Measurements from ENCODE around the gene MUC6.

Gene MUC6

DNA sequence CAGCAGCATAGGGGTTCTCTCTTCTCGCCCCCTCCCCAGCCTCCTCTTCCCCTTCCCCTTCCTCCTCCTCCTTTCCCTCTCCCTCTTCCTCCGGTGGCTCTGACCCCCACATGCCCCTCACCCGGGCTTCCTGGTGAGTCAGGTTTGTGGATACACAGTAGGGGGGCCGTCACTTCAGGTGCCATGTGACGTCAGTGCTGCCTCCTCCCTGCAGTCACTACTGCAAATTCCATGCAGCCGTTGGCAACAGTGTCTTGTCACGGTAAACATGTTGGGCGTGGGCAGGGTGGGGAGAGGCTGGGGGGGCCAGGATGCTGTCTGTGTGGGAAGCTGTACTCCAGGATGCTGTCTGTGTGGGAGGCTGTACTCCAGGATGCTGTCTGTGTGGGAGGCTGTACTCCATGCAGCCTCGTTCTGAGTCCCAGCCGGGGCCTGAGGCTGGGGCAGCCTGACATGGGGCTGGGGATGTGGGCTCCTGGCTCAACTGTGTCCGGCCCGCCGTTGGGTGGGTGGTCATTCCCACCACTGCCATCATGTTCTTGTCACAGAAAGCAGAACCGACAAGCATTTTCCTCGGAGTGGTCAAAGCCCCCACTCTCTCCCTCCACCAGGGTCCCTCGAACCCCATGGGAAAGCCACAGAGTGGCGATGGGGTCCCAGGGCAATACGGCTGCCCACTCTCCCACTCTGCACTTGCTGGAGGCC is 35.8 kb upstream of the MUC6 start:
- no peak for DNase-seq (ENCODE audit: low spot score)

DNA sequence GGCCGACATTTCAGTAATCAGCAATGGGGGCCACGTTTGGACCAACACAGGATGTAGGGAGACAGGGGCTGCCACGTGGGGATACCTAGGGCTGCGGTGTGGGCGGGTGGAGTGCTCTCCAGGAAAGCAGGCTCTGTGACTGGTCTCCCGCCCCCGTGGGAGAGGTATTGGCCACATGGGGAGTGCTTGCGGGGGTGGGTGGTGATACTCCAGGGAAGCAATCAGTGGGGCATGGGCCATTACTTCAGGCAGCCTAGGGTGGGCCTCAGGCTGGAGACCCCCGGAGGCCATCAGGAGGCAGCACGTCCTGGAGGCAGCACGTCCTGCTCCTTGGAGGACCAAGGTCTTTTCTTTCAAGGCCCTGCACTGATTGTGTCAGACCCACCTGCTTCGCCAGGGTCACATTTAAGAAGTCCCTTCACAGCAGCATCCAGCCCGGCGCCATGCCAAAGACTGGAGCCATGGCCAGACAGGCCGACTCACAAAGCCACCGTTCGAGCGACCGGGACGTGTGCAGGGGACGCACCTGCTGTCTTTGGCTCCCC is 35.1 kb upstream of the MUC6 start:
- no peak for DNase-seq (ENCODE audit: low spot score)

DNA sequence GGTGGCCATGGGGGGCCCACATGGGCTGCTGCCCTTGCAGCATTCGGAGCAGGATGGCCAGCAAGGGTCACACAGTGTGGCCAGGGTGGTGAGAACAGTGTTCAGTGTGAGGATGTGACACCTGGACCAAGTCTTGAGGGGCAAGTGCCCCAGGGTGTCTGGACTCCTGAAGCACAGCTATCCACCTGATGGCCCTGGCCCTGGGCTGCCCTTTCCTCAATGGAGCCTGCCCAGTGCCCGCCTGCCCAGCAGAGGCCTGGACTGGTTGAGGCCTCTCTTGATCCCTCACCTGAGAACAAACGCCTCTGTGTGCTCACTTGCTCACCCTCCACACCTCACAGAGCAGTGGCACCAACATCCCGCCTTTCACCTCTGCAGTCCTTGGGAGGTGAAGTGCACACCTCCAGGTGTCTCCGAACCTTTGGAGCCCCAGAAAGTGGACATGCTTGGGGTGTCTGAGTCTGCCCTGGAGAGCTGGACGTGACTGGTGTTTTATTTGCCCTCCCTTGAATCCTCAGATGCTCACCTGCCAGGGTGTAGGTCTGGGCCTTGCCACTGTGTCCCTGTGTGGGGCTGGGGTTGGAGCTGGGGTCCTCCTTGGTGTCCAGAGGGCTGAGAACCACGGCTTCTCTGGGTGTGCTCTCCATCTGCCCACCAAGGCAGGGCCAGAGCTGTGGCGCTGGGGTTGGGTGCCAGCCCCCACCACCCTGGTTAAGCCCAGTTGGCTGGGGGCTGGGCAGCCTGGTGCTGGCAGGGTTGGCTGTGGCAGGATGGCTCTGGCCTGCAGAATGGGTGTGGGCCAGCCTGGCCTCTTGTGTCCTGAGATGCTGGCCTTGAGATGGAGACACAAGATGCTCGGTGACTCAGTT is 34.3 kb upstream of the MUC6 start:
- DNase-seq (ENCODE audit: low spot score): no peak

DNA sequence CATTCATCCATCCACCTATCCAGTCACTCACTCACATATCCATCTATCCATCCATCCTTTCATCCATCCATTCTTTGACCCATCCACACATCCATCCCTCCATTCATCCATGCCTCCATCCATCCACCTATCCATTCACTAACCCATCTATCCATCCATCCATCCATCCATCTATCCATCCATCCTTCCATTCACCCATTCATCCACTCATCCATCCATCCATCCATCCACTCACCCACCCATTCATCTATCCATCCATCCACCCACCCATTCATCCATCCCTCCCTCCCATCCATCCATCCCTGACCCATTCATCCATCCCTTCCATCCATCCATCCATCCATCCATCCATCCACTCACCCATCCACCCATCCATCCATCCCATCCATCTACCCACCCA is 33.2 kb upstream of the MUC6 start:
- DNase-seq (ENCODE audit: low spot score): no peak

DNA sequence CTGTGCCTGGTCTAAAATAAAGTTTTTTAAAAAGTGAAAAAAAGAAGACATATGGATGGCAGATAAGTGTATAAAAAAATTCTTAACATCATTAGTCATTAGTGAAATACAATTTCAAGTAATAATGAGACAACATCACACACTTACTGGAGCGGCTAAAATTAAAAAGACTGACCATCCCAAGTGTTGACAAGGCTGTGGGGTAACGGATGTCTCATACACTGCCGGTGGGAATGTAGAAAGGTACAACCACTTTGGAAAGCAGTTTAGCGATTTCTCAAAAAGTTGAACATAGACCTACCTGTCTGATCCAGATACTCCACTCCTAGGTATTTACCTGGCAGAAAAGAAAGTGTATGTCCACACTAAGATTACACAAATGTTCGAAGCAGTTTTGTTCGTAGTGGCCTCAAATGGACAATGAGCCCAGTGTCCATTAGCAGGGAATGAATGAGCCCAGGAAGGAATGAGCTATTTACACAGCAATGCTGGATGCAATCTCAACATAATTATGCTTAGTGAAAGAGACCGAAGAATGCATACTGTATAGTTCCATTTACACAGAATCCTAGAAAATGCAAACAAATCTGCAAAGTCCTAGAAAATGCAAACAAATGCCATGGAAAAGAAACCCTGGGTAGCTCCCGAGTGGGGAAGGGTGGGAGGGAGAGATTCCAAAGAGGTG is 31.4 kb upstream of the MUC6 start:
- no peak for DNase-seq (ENCODE audit: low spot score)

DNA sequence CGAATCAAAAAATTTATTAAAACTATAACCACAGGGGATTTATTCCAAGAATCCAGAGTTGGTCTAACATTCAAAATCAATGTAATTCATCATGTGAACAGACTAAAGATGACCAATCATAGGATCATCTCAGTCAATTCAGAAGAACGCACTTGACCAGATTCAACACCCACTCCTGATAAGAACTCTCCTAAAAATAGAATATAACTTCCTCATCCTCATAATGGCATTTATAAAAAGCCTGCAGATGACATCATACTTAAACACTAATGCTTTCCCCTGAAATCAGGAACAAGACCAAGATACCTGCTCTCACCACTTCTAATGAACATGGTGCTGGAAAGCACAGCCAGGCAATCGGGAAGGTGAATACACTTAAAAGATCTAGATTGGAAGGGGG is 27.6 kb upstream of the MUC6 start:
- DNase-seq (ENCODE audit: low spot score): no peak

DNA sequence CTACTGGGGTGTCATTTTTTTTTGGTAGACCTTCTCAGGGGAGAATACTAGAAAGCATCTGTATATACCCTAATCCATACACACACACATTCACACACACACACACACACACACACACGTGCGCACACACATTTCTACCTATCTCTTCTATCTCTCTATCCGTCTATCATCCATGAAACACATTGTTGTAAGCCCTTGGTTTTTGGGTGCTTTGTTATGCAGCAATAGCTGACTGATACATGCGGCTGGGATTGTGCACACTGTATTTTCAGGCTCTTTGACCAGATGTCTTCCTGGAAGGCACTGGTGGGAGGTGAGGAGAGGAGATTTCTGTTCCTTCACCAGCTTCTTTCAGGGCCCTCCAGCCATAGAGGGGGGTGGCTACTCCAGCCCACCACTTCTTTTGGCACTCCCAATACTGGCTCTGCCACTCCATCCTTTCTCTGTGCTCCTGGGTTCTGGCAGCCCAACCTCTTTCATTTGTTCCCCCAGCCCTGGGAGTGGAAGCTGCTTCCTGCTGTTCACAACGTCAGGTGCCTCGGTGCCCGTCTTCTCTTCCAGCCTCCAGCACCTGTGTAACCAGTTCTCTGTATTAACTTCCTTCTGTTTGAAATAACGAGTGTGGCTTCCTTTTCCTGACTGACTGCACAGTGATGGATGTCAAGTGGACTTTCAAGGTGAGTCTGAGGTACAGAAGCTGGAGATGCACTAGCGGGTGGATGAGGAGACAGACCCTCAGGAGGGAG is 25.7 kb upstream of the MUC6 start:
- DNase-seq (ENCODE audit: low spot score): no peak

DNA sequence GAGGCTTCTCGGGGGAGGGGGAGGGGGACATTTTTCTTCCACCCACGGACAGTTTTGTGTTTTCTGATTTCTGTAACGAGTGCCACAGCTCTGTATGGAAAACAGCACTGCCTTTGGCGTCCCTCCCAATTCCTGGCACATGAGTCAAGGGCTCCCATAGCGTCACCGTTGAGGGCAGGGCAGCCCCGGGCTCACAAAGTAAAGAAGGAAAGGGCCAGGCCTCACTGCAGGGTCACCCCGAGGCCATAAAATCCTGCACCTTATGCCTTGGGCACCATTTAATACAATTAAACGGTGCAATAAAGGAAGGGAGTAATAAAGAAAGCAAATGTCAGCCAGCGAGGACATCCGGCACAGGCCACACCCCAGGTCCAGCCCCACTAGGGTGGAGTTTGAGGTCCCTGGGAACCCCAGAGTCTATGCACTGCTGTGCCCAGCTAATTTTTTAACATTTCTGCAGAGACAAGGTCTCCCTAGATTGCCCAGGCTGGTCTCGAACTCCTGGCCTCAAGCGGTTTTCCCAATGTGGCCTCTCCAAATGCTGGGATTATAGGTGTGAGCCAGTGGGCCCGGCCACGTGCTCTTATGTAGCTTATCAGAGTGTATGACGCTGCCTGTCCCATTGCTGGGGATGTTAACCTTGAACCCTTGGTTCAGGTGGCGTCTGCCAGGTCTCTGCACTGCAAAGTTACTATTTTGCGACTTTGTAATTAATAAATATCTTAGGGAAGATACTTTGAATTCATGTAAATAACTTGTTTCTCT is 24.5 kb upstream of the MUC6 start:
- DNase-seq (ENCODE audit: low spot score): no peak

DNA sequence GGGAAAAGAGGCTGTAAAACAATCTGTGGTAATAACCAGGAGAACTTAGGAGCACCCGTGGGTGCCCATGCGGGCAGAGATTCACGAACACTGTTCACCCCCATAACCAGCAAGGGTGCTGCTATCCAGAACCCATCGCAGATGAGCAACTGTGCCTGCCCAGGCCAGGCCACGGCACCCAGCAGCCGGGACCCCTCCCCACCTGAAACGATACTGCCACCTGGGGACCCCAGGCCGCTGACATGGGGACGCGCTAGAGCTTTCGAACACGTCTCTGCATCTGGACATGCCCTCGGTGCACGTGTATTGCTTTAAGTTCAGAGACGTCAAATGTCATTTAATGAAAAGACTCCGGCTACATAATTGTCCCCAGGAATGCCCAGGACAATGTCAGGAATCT is 23.9 kb upstream of the MUC6 start:
- DNase-seq (ENCODE audit: low spot score): no peak

DNA sequence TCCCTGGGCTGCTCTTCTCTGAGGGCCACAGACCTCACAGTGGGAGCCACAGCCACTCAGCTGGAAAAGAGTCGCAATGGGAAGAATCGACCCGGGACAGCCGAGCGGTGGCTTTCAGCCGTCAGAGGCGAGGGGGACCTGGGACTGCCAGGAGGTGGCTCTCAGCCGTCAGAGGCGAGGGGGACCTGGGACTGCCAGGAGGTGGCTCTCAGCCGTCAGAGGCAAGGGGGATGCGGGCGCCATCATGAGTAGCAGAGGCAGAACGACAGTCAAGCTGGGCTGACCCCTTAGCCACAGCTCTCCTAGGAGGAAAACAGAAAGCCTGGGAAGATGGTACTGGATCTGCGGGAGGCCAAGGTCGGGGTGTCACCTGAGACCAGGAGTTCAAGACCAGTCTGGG is 23.2 kb upstream of the MUC6 start:
- DNase-seq (ENCODE audit: low spot score): no peak

DNA sequence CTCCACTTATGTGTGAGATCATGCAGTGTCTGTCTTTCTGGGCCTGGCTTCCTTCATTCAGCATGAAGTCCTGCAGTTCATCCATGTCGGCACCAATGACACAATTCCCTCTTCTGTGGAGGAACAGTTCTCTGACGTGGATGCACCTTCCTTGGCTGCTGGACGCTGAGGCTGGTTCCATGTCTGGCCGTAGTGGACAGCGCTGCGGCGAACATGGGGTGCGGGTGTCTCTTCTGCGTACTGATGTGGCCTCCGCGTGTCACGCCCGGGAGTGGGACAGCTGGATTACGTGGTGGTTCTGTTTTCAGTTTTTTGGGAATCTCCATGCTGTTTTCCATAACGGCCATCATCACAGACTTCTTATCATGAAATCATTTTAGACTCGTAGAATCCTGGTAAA is 21.3 kb upstream of the MUC6 start:
- DNase-seq (ENCODE audit: low spot score): no peak

DNA sequence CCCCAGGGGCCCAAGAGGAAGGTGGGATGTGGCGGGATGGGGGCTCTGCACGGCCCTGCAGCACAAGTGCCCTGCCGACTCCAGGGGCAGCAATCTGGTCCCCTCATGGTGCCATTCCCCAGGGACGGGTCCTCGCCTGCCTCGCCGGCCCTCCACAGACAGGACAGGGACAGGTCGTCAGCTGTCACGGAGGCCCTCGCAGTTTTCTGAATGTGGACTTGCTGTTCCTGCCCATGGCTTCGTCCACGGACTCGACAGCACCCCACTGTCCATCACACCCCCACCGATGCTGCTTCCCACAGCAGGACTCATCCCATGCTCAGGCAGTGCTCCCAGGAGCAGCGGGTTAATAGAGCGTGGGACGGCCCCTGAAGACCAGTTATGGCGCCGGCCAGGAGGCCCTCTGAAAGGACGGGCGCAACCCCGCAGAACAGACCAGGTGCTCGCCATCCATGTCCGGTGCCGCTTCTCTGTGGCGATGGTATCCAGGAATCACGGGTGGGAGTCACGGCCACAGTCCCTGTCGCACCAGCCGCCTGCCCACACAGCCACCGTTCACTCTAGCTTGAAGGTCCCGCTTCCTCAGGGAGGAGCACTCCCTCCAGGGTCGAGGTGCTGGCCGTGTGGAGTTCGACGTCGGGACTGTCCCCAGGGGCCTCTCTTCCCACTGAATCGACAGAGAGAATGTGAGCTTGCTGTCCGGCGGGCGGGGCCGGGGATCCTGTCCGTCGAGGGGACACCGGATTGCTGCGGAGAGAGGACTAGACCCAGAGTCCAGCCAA is 19.7 kb upstream of the MUC6 start:
- no peak for DNase-seq (ENCODE audit: low spot score)

DNA sequence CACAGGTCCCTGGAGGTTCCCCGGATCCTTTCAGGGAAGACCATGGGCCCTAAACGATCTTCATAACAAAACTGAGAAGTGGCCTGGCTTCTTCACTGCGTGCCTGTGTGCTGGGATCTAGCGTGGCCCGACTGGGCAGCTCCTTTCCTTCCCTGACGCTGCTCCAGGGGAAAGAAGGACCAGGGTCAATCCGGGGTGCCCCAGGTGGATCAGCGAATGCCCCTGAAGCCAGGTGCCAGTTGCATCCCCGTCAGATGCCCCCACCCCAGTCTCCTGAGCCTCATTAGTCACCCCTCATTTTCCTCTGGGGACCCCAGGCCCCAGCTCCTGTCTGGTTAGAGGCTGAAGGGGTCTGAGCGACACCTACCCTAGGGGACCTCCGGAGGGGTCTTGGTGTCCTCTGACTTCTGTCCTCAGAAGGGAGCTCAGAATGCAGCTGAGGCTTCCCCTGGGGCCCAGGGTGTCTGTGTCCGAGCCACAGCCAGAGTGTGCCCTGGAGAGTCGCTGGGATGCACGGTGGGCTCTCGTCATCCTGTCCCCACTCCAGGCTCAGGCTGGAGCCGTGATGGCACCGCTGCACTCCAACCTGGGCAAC is 18.7 kb upstream of the MUC6 start:
- no peak for DNase-seq (ENCODE audit: low spot score)

DNA sequence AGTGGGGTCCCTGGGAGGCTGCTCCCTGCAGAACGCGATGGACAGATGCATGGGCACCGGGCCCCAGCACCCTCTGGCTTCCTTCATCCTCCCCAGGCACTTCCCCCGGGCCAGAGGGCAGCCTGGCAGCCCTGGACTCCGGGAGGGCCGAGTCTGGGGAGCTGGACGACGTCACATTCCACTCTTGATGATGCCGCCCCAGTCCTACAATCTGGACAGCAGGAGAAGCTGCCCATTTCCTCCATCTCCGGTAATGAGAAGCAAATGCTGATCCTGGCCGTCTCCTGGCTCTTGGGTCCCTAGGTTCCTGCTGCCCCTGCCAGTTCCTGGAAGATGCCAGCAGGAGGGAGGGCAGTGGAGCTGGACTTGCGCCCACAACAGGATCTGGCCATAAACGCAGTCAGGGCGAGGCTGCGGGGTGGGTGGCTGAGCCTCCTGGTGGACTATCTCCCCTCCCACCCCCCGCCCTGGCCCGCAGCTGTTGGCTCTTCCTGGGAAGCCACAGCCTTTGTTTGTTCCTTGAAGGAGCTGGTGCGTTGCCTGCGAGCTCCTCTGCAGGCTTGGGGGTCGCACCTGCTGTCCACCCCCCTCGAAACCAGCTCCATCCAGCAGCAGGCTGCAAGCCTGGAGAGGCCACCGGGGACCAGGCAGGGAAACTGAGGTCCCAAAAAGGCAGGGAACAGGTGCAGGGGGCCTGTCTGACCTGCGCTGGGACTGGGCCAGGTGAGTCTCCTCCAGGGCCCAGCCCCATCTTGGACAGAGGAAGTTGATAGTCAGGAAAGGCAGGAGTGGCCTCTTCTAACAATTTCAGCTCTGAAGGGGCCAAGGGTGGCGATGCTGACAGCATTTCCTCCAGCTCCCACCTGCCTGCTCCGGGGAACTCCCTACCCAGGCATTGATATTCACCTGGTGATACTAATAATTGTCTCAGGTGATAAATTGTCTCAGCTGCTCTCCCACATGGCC is 17.9 kb upstream of the MUC6 start:
- no peak for DNase-seq (ENCODE audit: low spot score)

DNA sequence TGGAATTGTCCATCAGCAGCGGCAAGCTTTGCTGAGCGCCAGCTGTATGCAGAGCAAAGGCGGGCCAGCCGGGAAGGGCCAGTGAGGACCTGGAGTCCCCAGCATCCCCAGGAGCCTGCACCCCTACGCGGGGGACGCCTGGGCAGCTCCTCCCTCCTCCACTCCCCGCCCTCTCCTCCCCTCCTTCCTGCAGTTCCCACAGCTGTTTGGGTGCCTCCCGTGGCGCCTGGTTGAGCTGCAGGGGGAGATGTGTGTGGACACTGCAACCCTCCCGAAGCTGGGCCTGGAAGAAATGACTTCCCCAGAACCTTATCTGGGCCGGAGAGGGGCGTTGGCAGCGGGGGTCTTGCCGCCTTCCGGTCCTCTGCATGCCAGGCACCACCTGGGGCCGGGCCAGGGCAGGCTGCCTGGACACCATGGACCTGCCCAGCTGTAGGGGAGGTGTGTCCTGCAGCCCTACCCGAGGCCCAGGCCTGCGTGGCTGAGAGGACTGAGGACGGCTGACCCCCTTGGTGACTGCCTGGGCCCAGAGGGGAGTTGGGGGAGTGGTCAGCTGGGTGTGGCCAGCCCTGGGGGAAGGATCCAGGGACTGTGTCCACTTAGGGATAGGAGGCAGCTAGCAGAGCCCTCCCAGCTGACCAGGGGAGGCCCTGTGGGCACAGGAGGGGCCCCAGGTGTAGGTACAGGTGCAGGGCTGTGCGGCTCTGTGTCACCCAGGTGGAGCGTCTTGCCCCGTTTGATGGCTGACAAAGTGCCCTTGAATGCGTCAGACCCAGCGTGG is 16.8 kb upstream of the MUC6 start:
- DNase-seq (ENCODE audit: low spot score): no peak

DNA sequence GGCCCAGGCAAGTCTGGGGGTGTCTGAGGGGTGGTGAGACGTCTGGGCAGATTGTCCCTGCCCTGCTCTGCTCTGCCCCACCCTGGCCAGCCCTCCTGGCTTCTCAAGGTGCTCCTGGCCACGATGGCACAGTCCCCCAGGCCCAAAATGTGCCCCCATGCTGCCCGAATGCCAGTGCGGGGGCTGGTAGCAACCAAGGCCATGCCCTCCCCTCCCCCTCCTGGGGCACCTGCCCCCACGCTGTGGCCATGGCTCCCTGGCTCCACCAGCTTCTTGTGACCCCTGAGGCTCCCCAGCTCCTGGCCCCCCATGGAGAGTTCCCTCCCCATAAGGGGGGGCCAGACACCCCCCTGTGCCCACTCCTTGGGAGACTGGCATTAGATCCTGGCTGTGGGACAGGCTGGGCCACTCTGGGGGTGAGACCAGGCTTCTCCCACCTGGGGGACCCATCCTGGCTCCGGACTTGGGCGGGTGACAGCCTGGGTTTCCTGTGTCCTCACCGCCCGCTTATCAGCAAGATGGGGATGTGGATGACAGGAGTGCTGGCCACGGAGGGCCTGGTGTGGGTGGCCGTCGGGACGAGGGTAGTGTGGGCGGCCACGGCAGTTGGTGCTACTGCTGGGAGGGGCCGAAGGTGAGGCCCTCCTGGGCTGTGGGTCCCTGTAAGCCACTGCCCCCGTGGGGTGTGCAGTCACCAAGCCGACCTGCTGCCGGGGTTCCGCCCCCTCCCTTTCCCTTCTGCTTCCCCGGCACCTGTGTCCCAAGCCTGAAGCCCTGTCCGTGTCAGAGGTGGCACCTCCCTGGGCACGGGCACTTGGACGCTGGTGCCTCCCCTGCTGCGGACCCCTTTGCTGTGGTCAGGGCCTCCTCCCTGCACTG is 15.9 kb upstream of the MUC6 start:
- no peak for DNase-seq (ENCODE audit: low spot score)

All from NAMALWA (cell line).